DOHH2 (cell line): ENCODE results near the gene SENP1.

Experiments used
- H3F3A ChIP-seq: fragments of 200-600 bp; sonication (generic), shearing (Covaris generic); 2 replicates; pipeline ENCODE4 v1.6.0; 2016; ENCODE audit warnings: antibody characterized with exemption, mild to moderate bottlenecking; ENCODE audit not compliant: control insufficient read depth, insufficient read depth
- H3K27ac ChIP-seq: fragments of 200-600 bp; sonication (generic); 2 replicates; pipeline ENCODE4 v1.5.1; 2014; ENCODE audit warnings: low read depth, mild to moderate bottlenecking, low read length, moderate library complexity
- H3K27me3 ChIP-seq: fragments of 200-600 bp; sonication (generic); 2 replicates; pipeline ENCODE4 v1.6.1; 2014; ENCODE audit warnings: mild to moderate bottlenecking, low read length, mixed read lengths; ENCODE audit not compliant: control insufficient read depth
- H3K36me3 ChIP-seq: fragments of 200-600 bp; sonication (generic); 2 replicates; pipeline ENCODE4 v1.6.1; 2014; ENCODE audit warnings: mild to moderate bottlenecking, low read length, moderate library complexity, mixed read lengths; ENCODE audit not compliant: control insufficient read depth
- H3K4me1 ChIP-seq: fragments of 200-600 bp; sonication (generic); 2 replicates; pipeline ENCODE4 v1.6.1; 2014; ENCODE audit warnings: mild to moderate bottlenecking, low read length, mixed read lengths; ENCODE audit not compliant: control insufficient read depth
- H3K4me2 ChIP-seq: fragments of 200-600 bp; sonication (generic); 2 replicates; pipeline ENCODE4 v1.6.0; 2014; ENCODE audit warnings: mild to moderate bottlenecking, low read length, moderate library complexity
- H3K4me3 ChIP-seq: fragments of 200-600 bp; sonication (generic); 2 replicates; pipeline ENCODE4 v1.5.1; 2014; ENCODE audit warnings: mild to moderate bottlenecking, low read length, mixed read lengths
- H3K79me2 ChIP-seq: fragments of 200-600 bp; sonication (generic); 2 replicates; pipeline ENCODE4 v1.6.1; 2014; ENCODE audit warnings: mild to moderate bottlenecking, low read length, mixed read lengths; ENCODE audit not compliant: control insufficient read depth
- H3K9me2 ChIP-seq: fragments of 200-600 bp; sonication (generic); replicated peaks from 2 replicates; pipeline ENCODE4 v1.6.1; 2014; ENCODE audit warnings: mild to moderate bottlenecking, low read length, mixed read lengths; ENCODE audit not compliant: control insufficient read depth
- H3K9me3 ChIP-seq: fragments of 200-600 bp; sonication (generic); 2 replicates; pipeline ENCODE4 v1.6.1; 2014; ENCODE audit warnings: antibody characterized with exemption, low read length, mixed read lengths; ENCODE audit not compliant: control insufficient read depth, insufficient read depth
- H4K20me1 ChIP-seq: fragments of 200-600 bp; sonication (generic); 2 replicates; pipeline ENCODE4 v1.6.0; 2014; ENCODE audit warnings: low read depth, mild to moderate bottlenecking, antibody characterized with exemption, low read length, moderate library complexity; ENCODE audit not compliant: control insufficient read depth, insufficient read depth
- CTCF ChIP-seq: fragments of 200-600 bp; sonication (generic); IDR thresholded peaks from one replicate; pipeline ENCODE4 v1.5.1; 2014; ENCODE audit warnings: antibody characterized with exemption, mild to moderate bottlenecking, low read depth, low read length; ENCODE audit not compliant: poor library complexity, severe bottlenecking
- EZH2phosphoT487 ChIP-seq: fragments of 200-600 bp; sonication (generic); IDR thresholded peaks from 2 replicates; pipeline ENCODE4 v1.6.1; 2017; ENCODE audit warnings: borderline replicate concordance, mild to moderate bottlenecking, antibody characterized with exemption, low read length, moderate library complexity, mixed read lengths

The SENP1 gene

DNA sequence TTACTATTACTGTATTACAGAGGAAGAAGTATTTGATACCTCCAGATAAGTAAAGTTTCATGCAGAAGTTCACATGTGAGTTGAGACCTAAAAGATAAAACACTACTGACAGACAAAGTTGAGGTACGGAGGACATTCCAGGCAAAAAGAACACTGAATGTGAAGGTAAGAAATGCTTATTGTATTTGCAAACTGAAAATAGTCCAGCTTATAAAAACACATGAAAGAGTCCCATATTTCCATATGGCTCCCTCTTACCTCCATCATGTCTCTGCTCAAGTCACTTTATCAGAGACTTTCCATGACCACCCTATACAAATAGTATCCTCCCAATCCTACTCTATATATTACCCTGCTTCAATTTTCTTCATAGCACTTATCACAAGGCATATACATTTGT, 35.8 kb downstream of the SENP1 start:
- Histone ChIP-seq H3K27ac (no peak overlapping the region), H3K9me3 (no peaks in the 10 kb centered on the region), H3K4me3 (no peak overlapping the region), H3K4me2 (no peak overlapping the region), H4K20me1 (no peaks in the 10 kb centered on the region), H3K9me2 (no peaks in the 10 kb centered on the region), H3K27me3 (no peaks in the 10 kb centered on the region), H3F3A (no peaks in the 10 kb centered on the region), H3K36me3 (peaks cover 89% of the 10 kb centered on the region), H3K4me1 (no peaks in the 10 kb centered on the region), H3K79me2 (no peaks in the 10 kb centered on the region)
- TF ChIP-seq EZH2phosphoT487, result no peak
- no peak for TF ChIP-seq CTCF

DNA sequence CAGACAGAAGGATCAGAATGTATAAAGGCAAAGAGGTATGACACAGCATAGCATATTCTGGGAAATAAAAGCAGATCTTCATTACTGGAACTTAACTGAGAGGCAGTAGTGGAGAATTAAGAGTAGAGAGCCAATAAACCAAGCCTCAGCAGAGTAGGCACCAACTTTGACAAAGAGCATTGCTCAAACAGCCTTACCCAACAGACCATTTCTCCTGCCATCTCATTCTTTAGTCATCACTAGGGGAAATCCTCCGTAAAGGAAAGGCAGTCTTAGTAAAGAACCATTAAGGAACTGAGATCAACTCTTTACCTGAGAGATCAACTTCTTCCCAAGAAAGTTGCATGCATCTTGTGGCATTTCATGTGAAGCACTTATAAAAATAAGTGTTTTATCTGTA, 36.6 kb downstream of the SENP1 start:
- H3K4me1 ChIP-seq, result no peaks in the 10 kb centered on the region
- H3K27ac ChIP-seq, result no peak overlapping the region
- H3K9me3 ChIP-seq, result no peaks in the 10 kb centered on the region
- no peaks in the 10 kb centered on the region for H3K9me2 ChIP-seq
- peaks cover 89% of the 10 kb centered on the region for H3K36me3 ChIP-seq
- H3F3A ChIP-seq, result no peaks in the 10 kb centered on the region
- no peaks in the 10 kb centered on the region for H3K79me2 ChIP-seq
- H3K4me2 ChIP-seq, result no peak overlapping the region
- H3K4me3 ChIP-seq, result no peak overlapping the region
- TF ChIP-seq EZH2phosphoT487 (no peak), CTCF (no peak)
- H4K20me1 ChIP-seq, result no peaks in the 10 kb centered on the region
- H3K27me3 ChIP-seq, result no peaks in the 10 kb centered on the region

- Histone ChIP-seq H3F3A (no peaks in the 10 kb centered on the region), H3K36me3 (peaks cover 89% of the 10 kb centered on the region), H4K20me1 (no peaks in the 10 kb centered on the region), H3K4me1 (no peaks in the 10 kb centered on the region), H3K27ac (no peak overlapping the region), H3K9me2 (no peaks in the 10 kb centered on the region), H3K4me2 (no peak overlapping the region), H3K4me3 (no peak overlapping the region), H3K9me3 (no peaks in the 10 kb centered on the region), H3K27me3 (no peaks in the 10 kb centered on the region), H3K79me2 (no peaks in the 10 kb centered on the region)
- TF ChIP-seq EZH2phosphoT487, result no peak
- no peak for TF ChIP-seq CTCF
Measured at GRCh38 chr12:48068457-48068856, 37.4 kb downstream of the SENP1 start.
